ENCODE measurements around the gene LPP.

Gene LPP

DNA sequence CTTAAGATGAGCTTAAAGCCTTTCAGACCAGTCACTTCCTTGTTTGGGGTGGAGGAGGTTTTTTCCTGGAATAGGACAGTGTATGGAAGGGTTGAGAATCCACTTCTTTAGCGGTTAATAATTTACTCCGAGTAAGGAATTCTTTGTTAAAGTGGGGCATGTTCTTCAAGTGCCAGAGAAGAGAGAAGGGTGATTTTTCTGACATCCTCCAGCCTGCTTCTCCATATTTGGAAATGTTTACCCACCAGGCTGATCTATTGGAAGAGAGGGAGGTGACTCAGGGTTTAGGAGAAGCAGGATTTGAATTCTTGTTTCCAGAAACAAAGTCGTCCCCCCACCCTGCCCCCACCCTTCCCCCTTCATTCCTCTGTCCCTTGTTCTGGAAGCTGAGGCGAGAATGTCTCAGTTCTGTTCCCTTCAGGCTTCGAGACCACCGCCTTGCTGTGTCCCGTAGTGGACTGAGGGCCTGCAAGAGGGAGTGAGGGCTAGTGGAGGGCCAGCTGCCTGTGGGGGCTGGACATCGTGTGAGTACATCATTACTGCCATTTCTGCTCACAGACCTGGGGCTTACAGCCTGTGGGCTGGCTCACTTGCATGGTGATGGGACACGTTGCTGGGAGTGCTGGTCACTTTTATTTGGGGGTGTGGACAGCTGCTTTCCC is 58.5 kb downstream of the LPP start:
- Histone ChIP-seq H3K27me3 (no peaks in the 10 kb centered on the region), H3K4me3 (ENCODE audit: low read depth, low read length) (no peak overlapping the region), H3K9me3 (no peaks in the 10 kb centered on the region), H3K4me1 (peaks cover 3% of the 10 kb centered on the region), H3K36me3 (no peaks in the 10 kb centered on the region)
- TF ChIP-seq, protein P1, sequence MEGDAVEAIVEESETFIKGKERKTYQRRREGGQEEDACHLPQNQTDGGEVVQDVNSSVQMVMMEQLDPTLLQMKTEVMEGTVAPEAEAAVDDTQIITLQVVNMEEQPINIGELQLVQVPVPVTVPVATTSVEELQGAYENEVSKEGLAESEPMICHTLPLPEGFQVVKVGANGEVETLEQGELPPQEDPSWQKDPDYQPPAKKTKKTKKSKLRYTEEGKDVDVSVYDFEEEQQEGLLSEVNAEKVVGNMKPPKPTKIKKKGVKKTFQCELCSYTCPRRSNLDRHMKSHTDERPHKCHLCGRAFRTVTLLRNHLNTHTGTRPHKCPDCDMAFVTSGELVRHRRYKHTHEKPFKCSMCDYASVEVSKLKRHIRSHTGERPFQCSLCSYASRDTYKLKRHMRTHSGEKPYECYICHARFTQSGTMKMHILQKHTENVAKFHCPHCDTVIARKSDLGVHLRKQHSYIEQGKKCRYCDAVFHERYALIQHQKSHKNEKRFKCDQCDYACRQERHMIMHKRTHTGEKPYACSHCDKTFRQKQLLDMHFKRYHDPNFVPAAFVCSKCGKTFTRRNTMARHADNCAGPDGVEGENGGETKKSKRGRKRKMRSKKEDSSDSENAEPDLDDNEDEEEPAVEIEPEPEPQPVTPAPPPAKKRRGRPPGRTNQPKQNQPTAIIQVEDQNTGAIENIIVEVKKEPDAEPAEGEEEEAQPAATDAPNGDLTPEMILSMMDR (IDR thresholded peaks at IDR 0.05; ENCODE audit: low read depth, low read length): no peak
- no peak for DNase-seq

DNA sequence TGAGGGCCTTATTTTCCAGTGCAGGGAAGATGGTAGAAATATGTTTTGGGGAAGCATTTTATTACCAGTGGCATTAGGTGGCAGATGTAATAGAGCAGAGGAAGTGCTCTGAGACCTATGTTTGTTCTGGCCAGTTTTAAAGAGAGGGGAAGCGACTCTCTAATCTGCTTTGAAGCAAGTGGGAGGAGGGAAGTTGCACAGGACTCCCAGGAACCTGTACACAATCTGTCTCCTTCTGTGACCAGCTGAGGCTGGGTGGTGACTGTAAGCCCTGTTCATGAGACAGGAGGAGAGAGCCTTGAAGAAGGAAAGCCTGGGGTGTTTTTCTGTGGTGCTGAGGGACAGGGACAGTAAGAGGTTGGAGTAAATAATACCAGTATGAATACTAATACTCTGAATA is 60.5 kb downstream of the LPP start:
- peaks cover 3% of the 10 kb centered on the region for H3K4me1 ChIP-seq
- no peak overlapping the region for H3K4me3 ChIP-seq (ENCODE audit: low read depth, low read length)
- no peak for DNase-seq

DNA sequence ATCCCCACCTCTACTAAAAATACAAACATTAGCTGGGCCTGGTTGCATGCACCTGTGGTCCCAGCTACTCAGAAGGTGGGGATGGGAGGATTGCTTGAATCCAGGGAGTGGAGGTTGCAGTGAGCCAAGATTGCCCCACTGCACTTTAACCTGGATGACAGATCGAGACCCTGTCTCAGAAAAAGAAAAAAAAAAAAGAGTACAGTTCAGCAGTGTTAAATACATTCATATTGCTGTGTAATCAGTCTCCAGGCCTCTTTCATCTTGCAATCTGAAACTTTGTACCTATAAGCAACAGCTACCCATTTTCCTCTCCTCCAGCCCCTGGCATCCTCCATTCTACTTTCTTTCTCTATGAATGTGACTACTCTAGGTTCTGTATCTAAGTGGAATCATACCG is 61.2 kb downstream of the LPP start:
- no peak overlapping the region for H3K4me3 ChIP-seq (ENCODE audit: low read depth, low read length)
- no peaks in the 10 kb centered on the region for H3K27me3 ChIP-seq
- H3K4me1 ChIP-seq: peaks cover 3% of the 10 kb centered on the region
- no peaks in the 10 kb centered on the region for H3K36me3 ChIP-seq
- DNase-seq: no peak
- no peaks in the 10 kb centered on the region for H3K9me3 ChIP-seq
- TF ChIP-seq, protein P1 (IDR thresholded peaks at IDR 0.05; ENCODE audit: low read depth, low read length): no peak

More for the DNA sequence above, 60.5 kb downstream of the LPP start:
- H3K9me3 ChIP-seq: no peaks in the 10 kb centered on the region
- H3K27me3 ChIP-seq: no peaks in the 10 kb centered on the region
- H3K36me3 ChIP-seq: no peaks in the 10 kb centered on the region
- TF ChIP-seq, protein P1 (IDR thresholded peaks at IDR 0.05; ENCODE audit: low read depth, low read length): no peak

DNA sequence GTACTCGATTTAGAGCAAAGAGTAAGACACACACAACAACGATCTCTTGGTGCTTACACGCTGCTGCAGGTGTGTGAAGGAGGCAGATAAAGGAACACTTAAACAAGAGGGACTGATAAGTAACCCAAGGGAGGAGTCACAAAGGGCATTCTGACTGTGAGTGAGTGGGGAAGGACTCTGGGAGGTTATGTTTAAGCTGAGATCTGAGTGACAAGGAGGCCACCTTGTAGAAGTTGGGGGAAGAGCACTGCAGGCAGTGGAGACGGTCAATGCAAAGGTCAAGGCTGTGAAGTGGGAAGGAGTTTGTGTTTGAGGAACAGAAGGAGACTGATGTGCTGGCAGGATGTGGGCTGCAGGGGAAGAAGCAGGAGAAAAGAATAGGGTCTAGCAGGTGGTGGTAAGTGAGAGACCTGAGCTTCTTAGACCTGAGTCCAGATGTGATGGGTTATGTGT is 63.1 kb downstream of the LPP start:
- H3K4me3 ChIP-seq (ENCODE audit: low read depth, low read length): no peak overlapping the region
- TF ChIP-seq, protein P1 (IDR thresholded peaks at IDR 0.05; ENCODE audit: low read depth, low read length): no peak
- no peaks in the 10 kb centered on the region for H3K9me3 ChIP-seq
- no peak for DNase-seq
- no peaks in the 10 kb centered on the region for H3K36me3 ChIP-seq
- H3K4me1 ChIP-seq: peaks cover 3% of the 10 kb centered on the region
- H3K27me3 ChIP-seq: no peaks in the 10 kb centered on the region

DNA sequence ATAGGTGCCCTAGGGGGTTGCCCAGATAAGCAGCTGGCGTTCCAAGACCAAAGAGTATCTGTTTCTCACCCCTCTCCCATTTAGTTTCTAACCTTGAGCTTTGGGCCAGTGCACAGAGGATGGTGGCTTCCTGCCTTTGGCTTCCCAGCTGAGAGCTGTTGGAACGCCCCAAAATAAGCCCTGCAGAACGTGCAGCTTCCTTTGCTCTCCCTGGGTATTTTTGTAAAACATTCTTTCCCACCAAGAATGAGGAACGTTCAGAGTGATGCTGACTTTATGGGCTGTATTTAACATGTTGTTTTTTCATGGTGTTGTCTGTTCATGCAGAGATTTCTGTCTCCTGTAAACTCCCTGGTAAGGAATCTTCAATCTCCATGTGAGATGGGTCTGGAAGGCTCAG is 63.8 kb downstream of the LPP start:
- no peak overlapping the region for H3K4me3 ChIP-seq (ENCODE audit: low read depth, low read length)

DNA sequence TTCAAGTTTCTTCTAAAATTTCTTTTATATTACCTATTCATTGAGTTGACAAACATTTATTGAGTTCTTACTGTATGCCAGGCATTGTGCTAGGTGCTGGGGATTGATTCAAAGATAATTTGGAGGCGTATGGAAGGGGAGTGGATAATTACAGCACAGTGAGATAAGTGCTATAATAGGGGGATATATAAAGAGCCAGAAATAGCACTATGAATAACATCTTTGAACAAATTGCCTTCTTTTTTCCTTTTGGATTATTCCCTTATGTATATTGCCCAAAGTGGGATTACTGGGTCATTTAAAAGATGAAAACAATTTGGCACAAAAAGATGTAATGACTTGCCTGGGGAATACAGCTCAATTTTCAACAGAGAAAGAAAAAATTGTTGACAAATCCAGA is 64.6 kb downstream of the LPP start:
- Histone ChIP-seq H3K9me3 (no peaks in the 10 kb centered on the region), H3K27me3 (no peaks in the 10 kb centered on the region), H3K4me1 (peaks cover 3% of the 10 kb centered on the region), H3K36me3 (no peaks in the 10 kb centered on the region), H3K4me3 (ENCODE audit: low read depth, low read length) (no peak overlapping the region)
- DNase-seq: no peak
- TF ChIP-seq, protein P1 (IDR thresholded peaks at IDR 0.05; ENCODE audit: low read depth, low read length): no peak

More for the DNA sequence above, 63.8 kb downstream of the LPP start:
- no peak for DNase-seq
- no peaks in the 10 kb centered on the region for H3K9me3 ChIP-seq
- no peaks in the 10 kb centered on the region for H3K36me3 ChIP-seq
- peaks cover 3% of the 10 kb centered on the region for H3K4me1 ChIP-seq
- TF ChIP-seq, protein P1 (IDR thresholded peaks at IDR 0.05; ENCODE audit: low read depth, low read length): no peak
- H3K27me3 ChIP-seq: no peaks in the 10 kb centered on the region

Data from BE2C (cell line).